ENCODE measurements around the gene ADAMTS14. TPM values are rescaled to one million over a fixed set of nuclear protein-coding genes. Genes with fewer than 3 reads are reported as not detected.
A peak's percentile ranks its signal among the peaks of the same experiment; 100 is the strongest.
"Not testable (repeated sequence)": the region's sequence is repeated elsewhere in the genome, so short reads cannot be mapped to it uniquely, and the experiment has no call there.

ADAMTS14 gene
- polyA plus RNA-seq (2012; ENCODE audit: low read depth, missing spikeins), result 0.06 TPM

GRCh38 chr10:70672165-70673042 lies at the start of gene ADAMTS14:
Gene ADAMTS14 (plus strand): TSS chr10:70672506. CDS start chr10:70672803, 297 bp downstream.
- no peak for TF ChIP-seq TAF1 (IDR thresholded peaks at IDR 0.05; ENCODE audit: low read depth, low read length)
- no peak for TF ChIP-seq SPI1 (IDR thresholded peaks at IDR 0.05; ENCODE audit: low read depth, low read length)
- no peak for TF ChIP-seq POLR2AphosphoS5 (IDR thresholded peaks at IDR 0.05; ENCODE audit: low read depth, low read length)
- TF ChIP-seq POLR2A (IDR thresholded peaks at IDR 0.05; ENCODE audit: low read depth, low read length), result no peak
- TF ChIP-seq PAX5 (IDR thresholded peaks at IDR 0.05; ENCODE audit: insufficient read depth, low read length, severe bottlenecking), result no peak
- no peak for TF ChIP-seq POU2F2 (IDR thresholded peaks at IDR 0.05; ENCODE audit: low read depth, low read length)
- FAIRE-seq, result no peak
- DNase-seq (ENCODE audit: insufficient read length, low spot score), result peak; percentile 51

GRCh38 chr10:70622541-70622940 lies 49.8 kb upstream of the ADAMTS14 start:
- no peak for TF ChIP-seq POLR2AphosphoS5 (IDR thresholded peaks at IDR 0.05; ENCODE audit: low read depth, low read length)
- TF ChIP-seq POLR2A (IDR thresholded peaks at IDR 0.05; ENCODE audit: low read depth, low read length), result no peak
- no peak for TF ChIP-seq PAX5 (IDR thresholded peaks at IDR 0.05; ENCODE audit: insufficient read depth, low read length, severe bottlenecking)
- no peak for TF ChIP-seq TAF1 (IDR thresholded peaks at IDR 0.05; ENCODE audit: low read depth, low read length)
- no peak for TF ChIP-seq SPI1 (IDR thresholded peaks at IDR 0.05; ENCODE audit: low read depth, low read length)
- TF ChIP-seq POU2F2 (IDR thresholded peaks at IDR 0.05; ENCODE audit: low read depth, low read length), result no peak
- no peak for FAIRE-seq
- DNase-seq (ENCODE audit: insufficient read length, low spot score), result no peak

- TF ChIP-seq POLR2AphosphoS5 (IDR thresholded peaks at IDR 0.05; ENCODE audit: low read depth, low read length) (no peak), POU2F2 (IDR thresholded peaks at IDR 0.05; ENCODE audit: low read depth, low read length) (no peak), SPI1 (IDR thresholded peaks at IDR 0.05; ENCODE audit: low read depth, low read length) (no peak), PAX5 (IDR thresholded peaks at IDR 0.05; ENCODE audit: insufficient read depth, low read length, severe bottlenecking) (no peak), POLR2A (IDR thresholded peaks at IDR 0.05; ENCODE audit: low read depth, low read length) (no peak), TAF1 (IDR thresholded peaks at IDR 0.05; ENCODE audit: low read depth, low read length) (no peak)
- DNase-seq (ENCODE audit: insufficient read length, low spot score) (no peak), FAIRE-seq (no peak)
These were observed 49.1 kb upstream of the ADAMTS14 start for GRCh38 chr10:70622981-70623844.

- no peak for DNase-seq (ENCODE audit: insufficient read length, low spot score)
- no peak for FAIRE-seq
- TF ChIP-seq POLR2AphosphoS5 (IDR thresholded peaks at IDR 0.05; ENCODE audit: low read depth, low read length) (no peak), SPI1 (IDR thresholded peaks at IDR 0.05; ENCODE audit: low read depth, low read length) (no peak), POU2F2 (IDR thresholded peaks at IDR 0.05; ENCODE audit: low read depth, low read length) (no peak), PAX5 (IDR thresholded peaks at IDR 0.05; ENCODE audit: insufficient read depth, low read length, severe bottlenecking) (no peak), TAF1 (IDR thresholded peaks at IDR 0.05; ENCODE audit: low read depth, low read length) (no peak), POLR2A (IDR thresholded peaks at IDR 0.05; ENCODE audit: low read depth, low read length) (no peak)
These were observed 46.2 kb upstream of the ADAMTS14 start for GRCh38 chr10:70626056-70626455.

GRCh38 chr10:70629338-70629737 lies 43.0 kb upstream of the ADAMTS14 start:
- DNase-seq (ENCODE audit: insufficient read length, low spot score) (no peak), FAIRE-seq (no peak)

GRCh38 chr10:70631735-70632134 lies 40.6 kb upstream of the ADAMTS14 start:
- DNase-seq (ENCODE audit: insufficient read length, low spot score); FAIRE-seq: not testable (repeated sequence)

More at GRCh38 chr10:70629338-70629737, 43.0 kb upstream of the ADAMTS14 start:
- no peak for TF ChIP-seq PAX5 (IDR thresholded peaks at IDR 0.05; ENCODE audit: insufficient read depth, low read length, severe bottlenecking)
- no peak for TF ChIP-seq POLR2AphosphoS5 (IDR thresholded peaks at IDR 0.05; ENCODE audit: low read depth, low read length)
- no peak for TF ChIP-seq SPI1 (IDR thresholded peaks at IDR 0.05; ENCODE audit: low read depth, low read length)
- TF ChIP-seq POU2F2 (IDR thresholded peaks at IDR 0.05; ENCODE audit: low read depth, low read length), result no peak
- no peak for TF ChIP-seq TAF1 (IDR thresholded peaks at IDR 0.05; ENCODE audit: low read depth, low read length)
- no peak for TF ChIP-seq POLR2A (IDR thresholded peaks at IDR 0.05; ENCODE audit: low read depth, low read length)

GRCh38 chr10:70634011-70634410 lies 38.3 kb upstream of the ADAMTS14 start:
- FAIRE-seq, result no peak

GRCh38 chr10:70634515-70634914 lies 37.8 kb upstream of the ADAMTS14 start:
- not testable (repeated sequence) for FAIRE-seq; DNase-seq (ENCODE audit: insufficient read length, low spot score)

More at GRCh38 chr10:70634011-70634410, 38.3 kb upstream of the ADAMTS14 start:
- DNase-seq (ENCODE audit: insufficient read length, low spot score), result no peak
- TF ChIP-seq POLR2A (IDR thresholded peaks at IDR 0.05; ENCODE audit: low read depth, low read length), result no peak
- TF ChIP-seq TAF1 (IDR thresholded peaks at IDR 0.05; ENCODE audit: low read depth, low read length), result no peak
- TF ChIP-seq PAX5 (IDR thresholded peaks at IDR 0.05; ENCODE audit: insufficient read depth, low read length, severe bottlenecking), result no peak
- no peak for TF ChIP-seq POLR2AphosphoS5 (IDR thresholded peaks at IDR 0.05; ENCODE audit: low read depth, low read length)
- TF ChIP-seq POU2F2 (IDR thresholded peaks at IDR 0.05; ENCODE audit: low read depth, low read length), result no peak
- no peak for TF ChIP-seq SPI1 (IDR thresholded peaks at IDR 0.05; ENCODE audit: low read depth, low read length)

- DNase-seq (ENCODE audit: insufficient read length, low spot score); FAIRE-seq: not testable (repeated sequence)
These were observed 32.5 kb upstream of the ADAMTS14 start for GRCh38 chr10:70639640-70640383.

- FAIRE-seq; DNase-seq (ENCODE audit: insufficient read length, low spot score): not testable (repeated sequence)
These were observed 29.0 kb upstream of the ADAMTS14 start for GRCh38 chr10:70643272-70643671.

- not testable (repeated sequence) for DNase-seq (ENCODE audit: insufficient read length, low spot score); FAIRE-seq
These were observed 27.3 kb upstream of the ADAMTS14 start for GRCh38 chr10:70644959-70645358.

Data from GM12891 (cell line).